ENCODE results near the gene FBXO7.

FBXO7 gene

GRCh38 chr22:32474635-32475467 lies at the start of gene FBXO7:
FBXO7 (plus strand) TSS chr22:32474811; CDS start chr22:32475003, 192 bp downstream.
- no peaks in the 10 kb centered on the region for H3K9me3 ChIP-seq (ENCODE audit: severe bottlenecking)
- peaks cover 10% of the 10 kb centered on the region for H3K4me1 ChIP-seq (ENCODE audit: insufficient read depth, poor library complexity, severe bottlenecking)
- H3K36me3 ChIP-seq (ENCODE audit: low read depth) = peaks cover 6% of the 10 kb centered on the region
- peak; percentile 21 for TF ChIP-seq CTCF (IDR thresholded peaks at IDR 0.05; ENCODE audit: poor library complexity, severe bottlenecking)
- H3K4me3 ChIP-seq (ENCODE audit: severe bottlenecking) = peak within 1 kb of the TSS; percentile 95
- ATAC-seq (ENCODE audit: low read depth) (peak; percentile 81), DNase-seq (ENCODE audit: low spot score) (peak; percentile 82)
- H3K27me3 ChIP-seq (ENCODE audit: insufficient read depth, poor library complexity, severe bottlenecking) = no peaks in the 10 kb centered on the region
- peak within 1 kb of the TSS; percentile 82 for H3K27ac ChIP-seq (ENCODE audit: poor library complexity, severe bottlenecking)

DNA sequence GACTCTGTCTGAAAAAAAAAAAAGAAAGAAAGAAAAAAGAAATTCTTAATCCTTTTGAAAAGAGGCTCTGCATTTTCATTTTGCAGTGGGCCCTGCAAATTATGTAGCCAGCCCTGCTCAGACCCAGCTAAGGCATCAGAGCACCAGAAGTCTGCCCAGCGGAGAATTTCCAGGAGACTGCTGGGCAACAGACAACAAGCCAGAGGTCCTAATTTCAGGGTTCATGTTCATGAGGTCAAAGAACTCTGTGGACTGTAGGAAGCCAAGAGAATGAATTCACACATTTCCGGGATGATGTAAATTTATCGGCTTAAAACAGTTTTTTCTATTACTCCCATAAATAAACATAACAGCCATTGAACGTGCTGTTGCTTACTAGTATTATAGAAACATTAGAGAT lies 47.7 kb upstream of the FBXO7 start:
- Histone ChIP-seq H3K4me1 (ENCODE audit: insufficient read depth, poor library complexity, severe bottlenecking) (no peaks in the 10 kb centered on the region), H3K27me3 (ENCODE audit: insufficient read depth, poor library complexity, severe bottlenecking) (peaks cover 4% of the 10 kb centered on the region), H3K27ac (ENCODE audit: poor library complexity, severe bottlenecking) (no peak overlapping the region), H3K9me3 (ENCODE audit: severe bottlenecking) (no peaks in the 10 kb centered on the region), H3K4me3 (ENCODE audit: severe bottlenecking) (no peak overlapping the region), H3K36me3 (ENCODE audit: low read depth) (no peaks in the 10 kb centered on the region)
- DNase-seq (ENCODE audit: low spot score) (no peak), ATAC-seq (ENCODE audit: low read depth) (no peak)
- TF ChIP-seq CTCF (IDR thresholded peaks at IDR 0.05; ENCODE audit: poor library complexity, severe bottlenecking) = no peak

DNA sequence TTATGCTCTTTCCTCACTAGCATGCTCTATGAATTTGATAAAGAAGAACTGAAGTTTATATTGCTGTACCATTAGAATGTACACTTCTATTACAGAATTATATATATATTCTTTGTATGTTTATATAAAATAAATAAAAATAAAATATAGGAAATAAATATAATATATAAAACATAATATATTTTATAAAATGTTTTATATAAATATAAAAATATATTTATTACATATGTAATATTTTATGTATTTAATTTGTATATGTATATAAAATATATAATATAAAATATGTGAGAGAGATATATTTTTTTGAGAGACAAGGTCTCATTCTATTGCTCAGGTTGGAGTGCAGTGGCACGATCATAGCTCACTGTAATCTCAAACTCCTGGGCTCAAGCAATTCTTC lies 44.3 kb upstream of the FBXO7 start:
- Histone ChIP-seq H3K27ac (ENCODE audit: poor library complexity, severe bottlenecking) (no peak overlapping the region), H3K27me3 (ENCODE audit: insufficient read depth, poor library complexity, severe bottlenecking) (peaks cover 6% of the 10 kb centered on the region), H3K9me3 (ENCODE audit: severe bottlenecking) (no peaks in the 10 kb centered on the region), H3K4me1 (ENCODE audit: insufficient read depth, poor library complexity, severe bottlenecking) (no peaks in the 10 kb centered on the region), H3K4me3 (ENCODE audit: severe bottlenecking) (no peak overlapping the region), H3K36me3 (ENCODE audit: low read depth) (no peaks in the 10 kb centered on the region)
- DNase-seq (ENCODE audit: low spot score) (no peak), ATAC-seq (ENCODE audit: low read depth) (no peak)
- TF ChIP-seq CTCF (IDR thresholded peaks at IDR 0.05; ENCODE audit: poor library complexity, severe bottlenecking) = no peak

- peak; percentile 69 for TF ChIP-seq CTCF (IDR thresholded peaks at IDR 0.05; ENCODE audit: poor library complexity, severe bottlenecking)
- no peaks in the 10 kb centered on the region for H3K4me1 ChIP-seq (ENCODE audit: insufficient read depth, poor library complexity, severe bottlenecking)
- ATAC-seq (ENCODE audit: low read depth) (peak; percentile 82), DNase-seq (ENCODE audit: low spot score) (no peak)
- H3K9me3 ChIP-seq (ENCODE audit: severe bottlenecking) = no peaks in the 10 kb centered on the region
- H3K4me3 ChIP-seq (ENCODE audit: severe bottlenecking) = no peak overlapping the region
- H3K27me3 ChIP-seq (ENCODE audit: insufficient read depth, poor library complexity, severe bottlenecking) = peaks cover 8% of the 10 kb centered on the region
- no peak overlapping the region for H3K27ac ChIP-seq (ENCODE audit: poor library complexity, severe bottlenecking)
- no peaks in the 10 kb centered on the region for H3K36me3 ChIP-seq (ENCODE audit: low read depth)
These were observed 30.5 kb upstream of the FBXO7 start for GRCh38 chr22:32444068-32444467.

DNA sequence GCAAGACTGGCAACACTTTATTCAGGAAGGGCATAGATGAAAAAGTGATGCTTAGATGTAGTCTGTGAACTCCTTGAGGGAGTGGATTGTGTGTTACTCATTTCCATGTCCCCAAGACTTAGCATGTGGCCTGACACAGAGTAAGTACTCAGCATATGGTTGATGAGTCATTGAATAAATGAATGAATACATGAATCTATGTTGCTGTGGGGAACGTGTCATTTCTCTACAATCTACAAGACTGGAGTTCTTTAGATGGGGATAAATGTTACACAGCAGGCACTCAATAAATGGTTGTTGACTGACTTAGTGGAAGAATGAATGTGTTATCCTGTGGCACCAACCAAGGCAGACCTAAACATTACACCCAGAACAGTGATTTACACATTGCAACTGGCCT lies 28.3 kb upstream of the FBXO7 start:
- Histone ChIP-seq H3K4me1 (ENCODE audit: insufficient read depth, poor library complexity, severe bottlenecking) (no peaks in the 10 kb centered on the region), H3K9me3 (ENCODE audit: severe bottlenecking) (no peaks in the 10 kb centered on the region), H3K4me3 (ENCODE audit: severe bottlenecking) (no peak overlapping the region), H3K27ac (ENCODE audit: poor library complexity, severe bottlenecking) (no peak overlapping the region), H3K36me3 (ENCODE audit: low read depth) (no peaks in the 10 kb centered on the region), H3K27me3 (ENCODE audit: insufficient read depth, poor library complexity, severe bottlenecking) (peaks cover 8% of the 10 kb centered on the region)
- no peak for DNase-seq (ENCODE audit: low spot score)
- no peak for ATAC-seq (ENCODE audit: low read depth)
- TF ChIP-seq CTCF (IDR thresholded peaks at IDR 0.05; ENCODE audit: poor library complexity, severe bottlenecking) = no peak
